DND-41 (cell line): ENCODE data around the gene MED14.

Experiments
- CTCF ChIP-seq: IDR thresholded peaks from 2 replicates; pipeline ENCODE4 v1.5.1; 2012; ENCODE audit warnings: borderline replicate concordance, low read length, moderate library complexity, mild to moderate bottlenecking; ENCODE audit not compliant: poor library complexity, severe bottlenecking; ENCODE audit errors: extremely low read depth
- EZH2 ChIP-seq: IDR thresholded peaks from 3 replicates; pipeline ENCODE4 v1.6.1; 2012; ENCODE audit warnings: borderline replicate concordance, low read depth, mild to moderate bottlenecking, moderate library complexity, low read length, inconsistent platforms; ENCODE audit not compliant: severe bottlenecking

- TF ChIP-seq CTCF: no peak
- no peak for TF ChIP-seq EZH2
These were observed 7.6 kb downstream of the MED14 start for GRCh38 chrX:40727581-40728252.
